HepG2 (cell line): ENCODE measurements around the gene KLC4. TPM values are rescaled to one million over a fixed set of nuclear protein-coding genes. Genes with fewer than 3 reads are reported as not detected.

Source experiments
- CCAR2 ChIP-seq: fragments of 200-400 bp; formaldehyde crosslinking; optimal IDR thresholded peaks from 2 replicates; pipeline ENCODE3; 2018; ENCODE audit warnings: low read depth, mild to moderate bottlenecking, low read length, moderate library complexity
- MAFG ChIP-seq: sonication (generic); formaldehyde crosslinking; IDR thresholded peaks from 2 replicates; pipeline ENCODE4 v1.5.1; 2020; ENCODE audit warnings: mild to moderate bottlenecking, missing genetic modification reagents
- NRL ChIP-seq: sonication (generic); formaldehyde crosslinking; IDR thresholded peaks from 2 replicates; pipeline ENCODE4 v1.5.0; 2020; ENCODE audit warnings: missing genetic modification reagents, mild to moderate bottlenecking, moderate library complexity, borderline replicate concordance
- SIX1 ChIP-seq: sonication (generic); formaldehyde crosslinking; IDR thresholded peaks from 2 replicates; pipeline ENCODE4 v1.4.0; 2020; ENCODE audit warnings: missing genetic modification reagents, borderline replicate concordance
- SMARCE1 ChIP-seq: fragments of 450-650 bp; IDR thresholded peaks from 2 replicates; pipeline ENCODE4 v1.6.1; 2017; ENCODE audit warnings: borderline replicate concordance
- SRF ChIP-seq: IDR thresholded peaks from 2 replicates; pipeline ENCODE4 v1.6.1; 2011; ENCODE audit warnings: mild to moderate bottlenecking, low read depth, low read length, moderate library complexity
- SRSF1 ChIP-seq: fragments of 200-400 bp; formaldehyde crosslinking; optimal IDR thresholded peaks from 2 replicates; pipeline ENCODE3; 2017; ENCODE audit warnings: mild to moderate bottlenecking, low read depth, low read length, moderate library complexity
- ZNF251 ChIP-seq: sonication (generic); formaldehyde crosslinking; IDR thresholded peaks from 2 replicates; pipeline ENCODE4 v1.9.0; 2021; ENCODE audit warnings: mild to moderate bottlenecking, missing genetic modification reagents
- ZNF549 ChIP-seq: sonication (generic); formaldehyde crosslinking; IDR thresholded peaks from 2 replicates; pipeline ENCODE4 v1.5.0; 2020; ENCODE audit warnings: missing genetic modification reagents
- ZNF550 ChIP-seq: sonication (generic); formaldehyde crosslinking; IDR thresholded peaks from 2 replicates; pipeline ENCODE4 v1.4.0; 2020; ENCODE audit warnings: mild to moderate bottlenecking, missing genetic modification reagents, borderline replicate concordance
- ZNF709 ChIP-seq: sonication (generic); formaldehyde crosslinking; IDR thresholded peaks from 2 replicates; pipeline ENCODE4 v1.5.0; 2020; ENCODE audit warnings: mild to moderate bottlenecking, missing genetic modification reagents
- ZNF747 ChIP-seq: sonication (generic); formaldehyde crosslinking; IDR thresholded peaks from 2 replicates; pipeline ENCODE4 v1.8.1; 2023; ENCODE audit warnings: missing genetic modification reagents, mild to moderate bottlenecking, borderline replicate concordance
- ZNF790 ChIP-seq: sonication (generic); formaldehyde crosslinking; IDR thresholded peaks from 2 replicates; pipeline ENCODE4 v1.8.0; 2022; ENCODE audit warnings: missing genetic modification reagents, mild to moderate bottlenecking, borderline replicate concordance
- polyA plus RNA-seq, 8 experiments: library from polyadenylated mRNA; depleted of rRNA in 3 of 8; stranded (reverse) in 7 of 8; unstranded in 1 of 8; fragments of >200 nt; fragmentation: Illumina TruSeq in 4 of 8; extraction: Trizol in 4 of 8; gene quantifications; 2 replicates each; pipeline versions ENCODE4 v1.2.1 to v1.2.3, GENCODE V29; 2011 to 2016; ENCODE audit warnings: low read depth in 4 of 8, missing spikeins in 1 of 8, mixed read lengths in 1 of 8; ENCODE audit not compliant: insufficient read depth in 1 of 8
- total RNA-seq, 5 experiments: library from RNA; depleted of rRNA; stranded (reverse); fragments of >200 nt; fragmentation: Illumina TruSeq; extraction: Trizol; gene quantifications; 2 replicates each; pipeline ENCODE4 v1.2.3, GENCODE V29; 2016; ENCODE audit warnings: low read depth in 1 of 5
- TF ChIP-seq, protein P1 (sequence below): sonication (generic); formaldehyde crosslinking; IDR thresholded peaks from 2 replicates; pipeline ENCODE4 v1.4.0; 2020; ENCODE audit warnings: missing genetic modification reagents
- TF ChIP-seq, protein P2 (sequence below): sonication (generic); formaldehyde crosslinking; IDR thresholded peaks from 2 replicates; pipeline ENCODE4 v1.4.0; 2020; ENCODE audit warnings: mild to moderate bottlenecking, missing genetic modification reagents
- TF ChIP-seq, protein P3 (sequence below): sonication (generic); formaldehyde crosslinking; IDR thresholded peaks from 2 replicates; pipeline ENCODE4 v1.8.0; 2022; ENCODE audit warnings: mild to moderate bottlenecking, missing genetic modification reagents; ENCODE audit not compliant: insufficient replicate concordance
- TF ChIP-seq, protein P4 (sequence below): sonication (generic); formaldehyde crosslinking; IDR thresholded peaks from 2 replicates; pipeline ENCODE4 v1.4.0; 2020; ENCODE audit warnings: mild to moderate bottlenecking, missing genetic modification reagents
- TF ChIP-seq, protein P5 (sequence below): sonication (generic); formaldehyde crosslinking; IDR thresholded peaks from 2 replicates; pipeline ENCODE4 v1.9.0; 2022; ENCODE audit warnings: low read depth, missing genetic modification reagents

KLC4 gene
- total and polyA plus RNA-seq, 2 of the 13 experiments (the other 11 are each of a cell fraction or from before 2014, with no cell fraction given): 45.4 to 70.4 TPM

DNA sequence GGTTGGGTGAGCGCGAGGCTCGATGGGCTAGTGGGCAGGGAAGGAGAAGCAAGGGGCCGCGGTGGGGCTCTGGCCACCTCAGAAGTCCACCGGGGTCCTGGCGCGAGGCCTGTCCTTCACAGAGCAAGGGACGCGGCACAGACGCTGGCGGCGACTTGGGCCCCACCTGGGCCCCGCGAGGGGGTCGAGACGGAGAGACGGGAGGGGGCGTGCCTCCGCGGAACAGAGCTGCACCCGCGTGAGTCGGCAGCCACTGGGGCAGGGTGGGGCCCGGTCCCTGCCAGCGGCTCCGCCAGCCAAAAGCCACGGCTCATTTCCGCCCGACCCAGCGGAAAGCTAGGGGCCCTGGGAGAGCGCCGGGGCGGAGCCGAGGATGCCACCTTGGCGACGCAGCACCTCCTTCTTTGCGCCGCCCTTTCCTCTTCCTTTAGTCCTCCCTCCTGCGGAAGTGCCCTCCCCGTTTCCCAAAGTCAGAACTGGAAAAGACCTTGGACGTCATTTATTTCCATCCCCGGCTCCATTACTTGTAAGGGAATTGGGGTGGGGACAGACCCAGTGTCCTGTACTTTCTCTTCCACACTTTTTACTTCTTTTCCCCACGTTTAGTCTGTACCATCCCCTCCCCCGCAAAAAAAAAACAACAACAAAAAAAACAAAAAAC lies 5.8 kb upstream of the KLC4 start, which contains the start of gene CUL7 (continued):
- TF ChIP-seq, protein P1, sequence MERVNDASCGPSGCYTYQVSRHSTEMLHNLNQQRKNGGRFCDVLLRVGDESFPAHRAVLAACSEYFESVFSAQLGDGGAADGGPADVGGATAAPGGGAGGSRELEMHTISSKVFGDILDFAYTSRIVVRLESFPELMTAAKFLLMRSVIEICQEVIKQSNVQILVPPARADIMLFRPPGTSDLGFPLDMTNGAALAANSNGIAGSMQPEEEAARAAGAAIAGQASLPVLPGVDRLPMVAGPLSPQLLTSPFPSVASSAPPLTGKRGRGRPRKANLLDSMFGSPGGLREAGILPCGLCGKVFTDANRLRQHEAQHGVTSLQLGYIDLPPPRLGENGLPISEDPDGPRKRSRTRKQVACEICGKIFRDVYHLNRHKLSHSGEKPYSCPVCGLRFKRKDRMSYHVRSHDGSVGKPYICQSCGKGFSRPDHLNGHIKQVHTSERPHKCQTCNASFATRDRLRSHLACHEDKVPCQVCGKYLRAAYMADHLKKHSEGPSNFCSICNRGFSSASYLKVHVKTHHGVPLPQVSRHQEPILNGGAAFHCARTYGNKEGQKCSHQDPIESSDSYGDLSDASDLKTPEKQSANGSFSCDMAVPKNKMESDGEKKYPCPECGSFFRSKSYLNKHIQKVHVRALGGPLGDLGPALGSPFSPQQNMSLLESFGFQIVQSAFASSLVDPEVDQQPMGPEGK (CRISPR knock-in tag): peak; percentile 91
- TF ChIP-seq ZNF549: no peak
- TF ChIP-seq ZNF251 (CRISPR knock-in tag): 0 out of 2 replicates have a peak, but pooled peaks have one; percentile 59
- no peak for TF ChIP-seq CCAR2
- TF ChIP-seq, protein P2, sequence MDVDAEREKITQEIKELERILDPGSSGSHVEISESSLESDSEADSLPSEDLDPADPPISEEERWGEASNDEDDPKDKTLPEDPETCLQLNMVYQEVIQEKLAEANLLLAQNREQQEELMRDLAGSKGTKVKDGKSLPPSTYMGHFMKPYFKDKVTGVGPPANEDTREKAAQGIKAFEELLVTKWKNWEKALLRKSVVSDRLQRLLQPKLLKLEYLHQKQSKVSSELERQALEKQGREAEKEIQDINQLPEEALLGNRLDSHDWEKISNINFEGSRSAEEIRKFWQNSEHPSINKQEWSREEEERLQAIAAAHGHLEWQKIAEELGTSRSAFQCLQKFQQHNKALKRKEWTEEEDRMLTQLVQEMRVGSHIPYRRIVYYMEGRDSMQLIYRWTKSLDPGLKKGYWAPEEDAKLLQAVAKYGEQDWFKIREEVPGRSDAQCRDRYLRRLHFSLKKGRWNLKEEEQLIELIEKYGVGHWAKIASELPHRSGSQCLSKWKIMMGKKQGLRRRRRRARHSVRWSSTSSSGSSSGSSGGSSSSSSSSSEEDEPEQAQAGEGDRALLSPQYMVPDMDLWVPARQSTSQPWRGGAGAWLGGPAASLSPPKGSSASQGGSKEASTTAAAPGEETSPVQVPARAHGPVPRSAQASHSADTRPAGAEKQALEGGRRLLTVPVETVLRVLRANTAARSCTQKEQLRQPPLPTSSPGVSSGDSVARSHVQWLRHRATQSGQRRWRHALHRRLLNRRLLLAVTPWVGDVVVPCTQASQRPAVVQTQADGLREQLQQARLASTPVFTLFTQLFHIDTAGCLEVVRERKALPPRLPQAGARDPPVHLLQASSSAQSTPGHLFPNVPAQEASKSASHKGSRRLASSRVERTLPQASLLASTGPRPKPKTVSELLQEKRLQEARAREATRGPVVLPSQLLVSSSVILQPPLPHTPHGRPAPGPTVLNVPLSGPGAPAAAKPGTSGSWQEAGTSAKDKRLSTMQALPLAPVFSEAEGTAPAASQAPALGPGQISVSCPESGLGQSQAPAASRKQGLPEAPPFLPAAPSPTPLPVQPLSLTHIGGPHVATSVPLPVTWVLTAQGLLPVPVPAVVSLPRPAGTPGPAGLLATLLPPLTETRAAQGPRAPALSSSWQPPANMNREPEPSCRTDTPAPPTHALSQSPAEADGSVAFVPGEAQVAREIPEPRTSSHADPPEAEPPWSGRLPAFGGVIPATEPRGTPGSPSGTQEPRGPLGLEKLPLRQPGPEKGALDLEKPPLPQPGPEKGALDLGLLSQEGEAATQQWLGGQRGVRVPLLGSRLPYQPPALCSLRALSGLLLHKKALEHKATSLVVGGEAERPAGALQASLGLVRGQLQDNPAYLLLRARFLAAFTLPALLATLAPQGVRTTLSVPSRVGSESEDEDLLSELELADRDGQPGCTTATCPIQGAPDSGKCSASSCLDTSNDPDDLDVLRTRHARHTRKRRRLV (CRISPR knock-in tag): peak; percentile 64; the same call in 1 of the 2 replicates
- TF ChIP-seq MAFG: no peak
- TF ChIP-seq, protein P3, sequence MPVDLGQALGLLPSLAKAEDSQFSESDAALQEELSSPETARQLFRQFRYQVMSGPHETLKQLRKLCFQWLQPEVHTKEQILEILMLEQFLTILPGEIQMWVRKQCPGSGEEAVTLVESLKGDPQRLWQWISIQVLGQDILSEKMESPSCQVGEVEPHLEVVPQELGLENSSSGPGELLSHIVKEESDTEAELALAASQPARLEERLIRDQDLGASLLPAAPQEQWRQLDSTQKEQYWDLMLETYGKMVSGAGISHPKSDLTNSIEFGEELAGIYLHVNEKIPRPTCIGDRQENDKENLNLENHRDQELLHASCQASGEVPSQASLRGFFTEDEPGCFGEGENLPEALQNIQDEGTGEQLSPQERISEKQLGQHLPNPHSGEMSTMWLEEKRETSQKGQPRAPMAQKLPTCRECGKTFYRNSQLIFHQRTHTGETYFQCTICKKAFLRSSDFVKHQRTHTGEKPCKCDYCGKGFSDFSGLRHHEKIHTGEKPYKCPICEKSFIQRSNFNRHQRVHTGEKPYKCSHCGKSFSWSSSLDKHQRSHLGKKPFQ (CRISPR knock-in tag): no peak
- peak; percentile 96; the same call in 1 of the 2 replicates for TF ChIP-seq NRL
- TF ChIP-seq SMARCE1: no peak
- TF ChIP-seq, protein P4, sequence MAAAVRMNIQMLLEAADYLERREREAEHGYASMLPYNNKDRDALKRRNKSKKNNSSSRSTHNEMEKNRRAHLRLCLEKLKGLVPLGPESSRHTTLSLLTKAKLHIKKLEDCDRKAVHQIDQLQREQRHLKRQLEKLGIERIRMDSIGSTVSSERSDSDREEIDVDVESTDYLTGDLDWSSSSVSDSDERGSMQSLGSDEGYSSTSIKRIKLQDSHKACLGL: peak; percentile 94
- peak; percentile 99 for TF ChIP-seq ZNF747 (CRISPR knock-in tag)
- TF ChIP-seq ZNF790 (CRISPR knock-in tag): peak; percentile 86; the same call in 1 of the 2 replicates
- TF ChIP-seq ZNF550 (CRISPR knock-in tag): 0 out of 2 replicates have a peak, but pooled peaks have one; percentile 4
- no peak for TF ChIP-seq SRSF1
- TF ChIP-seq ZNF709 (CRISPR knock-in tag): no peak; the same call in none of the 2 replicates
- no peak for TF ChIP-seq SRF
- TF ChIP-seq SIX1 (CRISPR knock-in tag): peak; percentile 49; the same call in 1 of the 2 replicates
- TF ChIP-seq, protein P5, sequence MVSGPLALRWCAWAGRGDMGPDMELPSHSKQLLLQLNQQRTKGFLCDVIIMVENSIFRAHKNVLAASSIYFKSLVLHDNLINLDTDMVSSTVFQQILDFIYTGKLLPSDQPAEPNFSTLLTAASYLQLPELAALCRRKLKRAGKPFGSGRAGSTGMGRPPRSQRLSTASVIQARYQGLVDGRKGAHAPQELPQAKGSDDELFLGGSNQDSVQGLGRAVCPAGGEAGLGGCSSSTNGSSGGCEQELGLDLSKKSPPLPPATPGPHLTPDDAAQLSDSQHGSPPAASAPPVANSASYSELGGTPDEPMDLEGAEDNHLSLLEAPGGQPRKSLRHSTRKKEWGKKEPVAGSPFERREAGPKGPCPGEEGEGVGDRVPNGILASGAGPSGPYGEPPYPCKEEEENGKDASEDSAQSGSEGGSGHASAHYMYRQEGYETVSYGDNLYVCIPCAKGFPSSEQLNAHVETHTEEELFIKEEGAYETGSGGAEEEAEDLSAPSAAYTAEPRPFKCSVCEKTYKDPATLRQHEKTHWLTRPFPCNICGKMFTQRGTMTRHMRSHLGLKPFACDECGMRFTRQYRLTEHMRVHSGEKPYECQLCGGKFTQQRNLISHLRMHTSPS (CRISPR knock-in tag): peak; percentile 59; the same call in 1 of the 2 replicates
